MM.1S (cell line): ENCODE data around the gene ENTPD6.
"Not testable (repeated sequence)": the region's sequence is repeated elsewhere in the genome, so short reads cannot be mapped to it uniquely, and the experiment has no call there.

ENCODE experiments used
- DNase-seq: peaks from one replicate; pipeline ENCODE4 v3.0.0-alpha.2; 2015
- H2AFZ ChIP-seq: fragments of 300-600 bp; sonication (generic); 2 replicates; pipeline ENCODE4 v1.6.0; 2016; ENCODE audit warnings: antibody characterized with exemption, low read length
- H3F3A ChIP-seq: fragments of 300-600 bp; sonication (generic); 2 replicates; pipeline ENCODE4 v1.6.1; 2016; ENCODE audit warnings: mild to moderate bottlenecking, antibody characterized with exemption, low read length, moderate library complexity, mixed read lengths; ENCODE audit not compliant: insufficient read depth
- H3K27ac ChIP-seq: fragments of 300-600 bp; sonication (generic); 2 replicates; pipeline ENCODE4 v1.5.1; 2016; ENCODE audit warnings: mild to moderate bottlenecking, low read length
- H3K27me3 ChIP-seq: fragments of 300-600 bp; sonication (generic); replicated peaks from 2 replicates; pipeline ENCODE4 v1.6.0; 2016; ENCODE audit warnings: low read length; ENCODE audit not compliant: insufficient read depth
- H3K36me3 ChIP-seq: fragments of 300-600 bp; sonication (generic); replicated peaks from 2 replicates; pipeline ENCODE4 v1.6.1; 2016; ENCODE audit warnings: mild to moderate bottlenecking, low read length, mixed read lengths; ENCODE audit not compliant: insufficient read depth
- H3K4me1 ChIP-seq: fragments of 300-600 bp; sonication (generic); 2 replicates; pipeline ENCODE4 v1.6.1; 2016; ENCODE audit warnings: low read length, mixed read lengths
- H3K4me2 ChIP-seq: fragments of 300-600 bp; sonication (generic); 2 replicates; pipeline ENCODE4 v1.6.0; 2016; ENCODE audit warnings: low read depth, low read length
- H3K4me3 ChIP-seq: fragments of 300-600 bp; sonication (generic); 2 replicates; pipeline ENCODE4 v1.5.1; 2016; ENCODE audit warnings: low read length, mixed read lengths
- H3K79me2 ChIP-seq: fragments of 300-600 bp; sonication (generic); 2 replicates; pipeline ENCODE4 v1.6.1; 2016; ENCODE audit warnings: mixed run types, low read length, mixed read lengths
- H3K9ac ChIP-seq: fragments of 300-600 bp; sonication (generic); 2 replicates; pipeline ENCODE4 v1.6.1; 2016; ENCODE audit warnings: low read length, mixed read lengths
- H3K9me2 ChIP-seq: fragments of 300-600 bp; sonication (generic); replicated peaks from 2 replicates; pipeline ENCODE4 v1.6.1; 2016; ENCODE audit warnings: mild to moderate bottlenecking, low read length, mixed read lengths; ENCODE audit not compliant: insufficient read depth
- H3K9me3 ChIP-seq: fragments of 300-600 bp; sonication (generic); replicated peaks from 2 replicates; pipeline ENCODE4 v1.6.1; 2016; ENCODE audit warnings: mild to moderate bottlenecking, low read length, mixed read lengths; ENCODE audit not compliant: insufficient read depth
- H4K20me1 ChIP-seq: fragments of 300-600 bp; sonication (generic); 2 replicates; pipeline ENCODE4 v1.6.1; 2016; ENCODE audit warnings: mild to moderate bottlenecking, low read length, moderate library complexity, mixed read lengths; ENCODE audit not compliant: insufficient read depth
- CTCF ChIP-seq: fragments of 300-600 bp; sonication (generic); IDR thresholded peaks from 2 replicates; pipeline ENCODE4 v1.5.1; 2016; ENCODE audit warnings: antibody characterized with exemption, low read length, mixed read lengths
- EZH2 ChIP-seq: fragments of 300-600 bp; sonication (generic); optimal IDR thresholded peaks from 2 replicates; pipeline ENCODE3; 2017; ENCODE audit warnings: low read depth, mild to moderate bottlenecking, antibody characterized with exemption, low read length, mixed read lengths
- EZH2phosphoT487 ChIP-seq: fragments of 300-600 bp; sonication (generic); IDR thresholded peaks from 2 replicates; pipeline ENCODE4 v1.6.1; 2018; ENCODE audit warnings: antibody characterized with exemption, low read length

ENTPD6 gene

DNA sequence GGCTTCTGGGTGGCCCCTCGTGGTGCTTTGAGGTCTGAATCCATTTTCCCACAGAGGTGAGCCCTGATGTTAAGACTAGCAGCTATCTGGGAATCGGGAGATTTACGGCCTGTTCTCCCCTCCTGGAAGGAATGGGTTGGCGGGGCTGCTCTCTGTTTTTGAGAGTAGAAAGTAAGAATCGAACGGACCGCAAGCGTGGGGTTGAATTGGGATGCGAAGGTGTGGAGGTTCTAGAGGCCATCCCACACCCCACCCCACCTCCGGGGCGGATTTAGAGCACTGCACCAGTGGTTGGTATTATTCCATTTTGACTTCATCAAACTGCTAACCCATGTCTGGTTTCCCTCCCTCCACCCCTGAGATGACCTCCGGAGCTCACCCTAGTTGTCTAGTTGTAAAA lies 63.8 kb downstream of the ENTPD6 start:
- no peak overlapping the region for H3K4me2 ChIP-seq
- H3K79me2 ChIP-seq: peaks cover 54% of the 10 kb centered on the region
- no peak overlapping the region for H3K9ac ChIP-seq
- TF ChIP-seq EZH2phosphoT487: no peak
- no peak for TF ChIP-seq CTCF
- peaks cover 10% of the 10 kb centered on the region for H3K36me3 ChIP-seq
- no peak overlapping the region for H3K4me3 ChIP-seq
- no peaks in the 10 kb centered on the region for H3F3A ChIP-seq
- no peaks in the 10 kb centered on the region for H4K20me1 ChIP-seq
- no peak overlapping the region for H3K27ac ChIP-seq
- H3K9me2 ChIP-seq: no peaks in the 10 kb centered on the region
- no peaks in the 10 kb centered on the region for H3K27me3 ChIP-seq
- H3K9me3 ChIP-seq: no peaks in the 10 kb centered on the region
- DNase-seq: no peak
- H3K4me1 ChIP-seq: no peaks in the 10 kb centered on the region
- H2AFZ ChIP-seq: no peak overlapping the region

DNA sequence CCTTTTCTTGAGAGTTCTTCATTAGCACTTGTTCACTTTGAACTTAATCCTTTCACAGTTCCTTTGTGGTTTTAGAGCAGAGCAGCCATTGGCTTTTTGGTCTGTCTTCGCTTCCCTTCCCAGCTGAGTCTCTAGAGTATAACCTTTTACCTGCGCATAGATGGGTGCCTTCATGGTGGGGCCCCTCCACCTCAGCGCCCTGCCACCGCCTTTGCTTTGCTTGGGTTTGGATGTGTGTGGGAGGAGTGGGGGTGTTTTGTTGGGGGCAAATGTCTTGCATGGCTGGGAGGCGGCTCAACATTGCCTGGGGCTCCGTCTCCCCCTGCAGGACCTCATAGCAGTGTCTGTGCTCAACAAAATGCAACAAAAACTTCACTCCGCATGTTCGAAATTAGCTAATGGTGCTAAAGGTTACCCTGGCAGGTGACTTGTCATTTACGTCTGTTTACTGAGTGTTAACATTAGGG lies 64.3 kb downstream of the ENTPD6 start:
- H3K79me2 ChIP-seq: peaks cover 49% of the 10 kb centered on the region
- peaks cover 10% of the 10 kb centered on the region for H3K36me3 ChIP-seq
- H3F3A ChIP-seq: no peaks in the 10 kb centered on the region
- no peaks in the 10 kb centered on the region for H3K9me3 ChIP-seq
- H3K27ac ChIP-seq: no peak overlapping the region
- H3K9ac ChIP-seq: no peak overlapping the region
- no peak for DNase-seq
- no peak overlapping the region for H3K4me2 ChIP-seq
- TF ChIP-seq EZH2phosphoT487: no peak
- TF ChIP-seq CTCF: no peak
- no peak for TF ChIP-seq EZH2
- H3K27me3 ChIP-seq: no peaks in the 10 kb centered on the region
- H3K4me1 ChIP-seq: no peaks in the 10 kb centered on the region
- no peaks in the 10 kb centered on the region for H3K9me2 ChIP-seq
- no peak overlapping the region for H3K4me3 ChIP-seq
- no peaks in the 10 kb centered on the region for H4K20me1 ChIP-seq
- no peak overlapping the region for H2AFZ ChIP-seq

GRCh38 chr20:25260770-25261437 lies 65.4 kb downstream of the ENTPD6 start:
- not testable (repeated sequence) for H3K36me3 ChIP-seq, H2AFZ ChIP-seq, H4K20me1 ChIP-seq, H3K4me2 ChIP-seq, DNase-seq, H3K9me3 ChIP-seq, H3K27ac ChIP-seq, H3K4me1 ChIP-seq, H3K4me3 ChIP-seq, H3K9ac ChIP-seq, H3K9me2 ChIP-seq, H3F3A ChIP-seq, H3K27me3 ChIP-seq
- H3K79me2 ChIP-seq: peaks cover 44% of the 10 kb centered on the region

DNA sequence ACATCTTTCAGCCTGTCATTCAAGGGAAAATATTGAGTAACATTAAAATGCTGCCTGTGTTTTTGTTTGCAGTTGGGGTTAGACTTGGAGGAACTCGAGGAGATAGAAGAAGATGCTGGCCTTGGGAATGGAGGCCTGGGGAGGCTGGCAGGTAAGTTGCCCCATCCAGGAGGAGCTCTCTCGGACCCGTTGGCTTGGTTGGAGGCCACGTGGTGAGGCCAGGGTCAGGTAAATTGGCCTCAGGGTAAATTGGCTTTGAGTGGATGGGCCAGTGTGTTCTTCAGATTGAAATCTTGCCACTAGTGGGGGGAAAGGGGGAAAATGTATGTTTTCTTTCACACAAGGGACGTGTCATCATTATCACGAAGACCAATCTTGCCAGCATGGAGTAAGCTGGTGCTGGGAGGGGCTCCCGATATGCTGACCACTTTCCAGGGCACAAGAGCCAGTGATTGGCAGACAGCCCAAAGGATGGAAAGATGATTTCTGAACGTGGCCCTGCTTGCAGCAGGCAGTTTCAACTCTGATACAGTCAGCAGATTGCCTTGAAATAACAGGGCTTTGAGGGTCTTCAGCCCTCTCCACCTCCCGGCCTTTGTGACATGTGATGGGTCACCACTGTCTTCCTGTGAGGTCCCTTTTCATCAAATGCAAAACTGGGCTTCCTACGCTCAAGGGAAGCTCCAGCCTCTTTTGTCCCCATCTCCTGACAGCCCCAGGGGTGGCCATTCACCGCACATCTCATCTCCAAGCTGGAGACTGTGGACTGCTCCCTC lies 73.7 kb downstream of the ENTPD6 start:
- Histone ChIP-seq H3F3A (no peaks in the 10 kb centered on the region), H3K27ac (no peak overlapping the region), H3K9me2 (no peaks in the 10 kb centered on the region), H3K79me2 (peaks cover 29% of the 10 kb centered on the region), H3K36me3 (peaks cover 8% of the 10 kb centered on the region), H2AFZ (no peak overlapping the region), H3K9me3 (no peaks in the 10 kb centered on the region), H4K20me1 (no peaks in the 10 kb centered on the region), H3K9ac (no peak overlapping the region), H3K4me1 (no peaks in the 10 kb centered on the region), H3K4me2 (no peak overlapping the region), H3K27me3 (no peaks in the 10 kb centered on the region), H3K4me3 (no peak overlapping the region)
- DNase-seq: no peak
- TF ChIP-seq EZH2phosphoT487 (no peak), EZH2 (no peak), CTCF (no peak)
